ENCODE data around the gene DAB2IP.
A peak's percentile ranks its signal among the peaks of the same experiment; 100 is the strongest.
"Not testable (repeated sequence)": the region's sequence is repeated elsewhere in the genome, so short reads cannot be mapped to it uniquely, and the experiment has no call there.

Gene DAB2IP

GRCh38 chr9:121736934-121737462, 85.6 kb downstream of the DAB2IP start:
- no peak for TF ChIP-seq CTCF (conservative IDR thresholded peaks at IDR 0.05; ENCODE audit: low read depth, low read length)
- no peak for DNase-seq (ENCODE audit: low read depth)
- H3K4me3 ChIP-seq (ENCODE audit: low read depth, low read length), result no peak overlapping the region

- H3K4me3 ChIP-seq (ENCODE audit: low read depth, low read length), result no peak overlapping the region
- TF ChIP-seq CTCF (conservative IDR thresholded peaks at IDR 0.05; ENCODE audit: low read depth, low read length), result no peak
- no peak for DNase-seq (ENCODE audit: low read depth)
These were observed 86.1 kb downstream of the DAB2IP start for GRCh38 chr9:121737481-121737931.

GRCh38 chr9:121738411-121738810, 87.0 kb downstream of the DAB2IP start:
- H3K4me3 ChIP-seq (ENCODE audit: low read depth, low read length), result no peak overlapping the region
- TF ChIP-seq CTCF (conservative IDR thresholded peaks at IDR 0.05; ENCODE audit: low read depth, low read length), result no peak
- no peak for DNase-seq (ENCODE audit: low read depth)

- peak; percentile 26 for DNase-seq (ENCODE audit: low read depth)
- TF ChIP-seq CTCF (conservative IDR thresholded peaks at IDR 0.05; ENCODE audit: low read depth, low read length), result no peak
- H3K4me3 ChIP-seq (ENCODE audit: low read depth, low read length), result no peak overlapping the region
These were observed 87.5 kb downstream of the DAB2IP start for GRCh38 chr9:121738968-121739367.

GRCh38 chr9:121739971-121740370, 88.5 kb downstream of the DAB2IP start:
- H3K4me3 ChIP-seq (ENCODE audit: low read depth, low read length), result no peak overlapping the region
- no peak for DNase-seq (ENCODE audit: low read depth)
- TF ChIP-seq CTCF (conservative IDR thresholded peaks at IDR 0.05; ENCODE audit: low read depth, low read length), result no peak

- H3K4me3 ChIP-seq (ENCODE audit: low read depth, low read length), result no peak overlapping the region
- DNase-seq (ENCODE audit: low read depth), result no peak
- TF ChIP-seq CTCF (conservative IDR thresholded peaks at IDR 0.05; ENCODE audit: low read depth, low read length), result no peak
These were observed 89.9 kb downstream of the DAB2IP start for GRCh38 chr9:121741228-121741918.

- DNase-seq (ENCODE audit: low read depth); H3K4me3 ChIP-seq (ENCODE audit: low read depth, low read length): not testable (repeated sequence)
These were observed 90.5 kb downstream of the DAB2IP start for GRCh38 chr9:121741919-121742283.

Measured in choroid plexus epithelial cell (primary cell).